ENCODE results near the gene HIF1AN. TPM values are rescaled to one million over a fixed set of nuclear protein-coding genes. Genes with fewer than 3 reads are reported as not detected.

The HIF1AN gene
- total RNA-seq, 2 donors from 2014 or later: 51.8 to 58.8 TPM

- H3K4me3 Mint-ChIP-seq: no peak overlapping the region
- no peak overlapping the region for H3K27ac Mint-ChIP-seq
- Histone ChIP-seq H3K27ac (ENCODE audit: low read depth, low read length) (no peak overlapping the region), H3K9me3 (ENCODE audit: control insufficient read depth, low read length) (no peaks in the 10 kb centered on the region), H3K36me3 (ENCODE audit: control insufficient read depth, insufficient read depth, low read length) (peaks cover 7% of the 10 kb centered on the region), H3K4me1 (ENCODE audit: control insufficient read depth, insufficient read depth, low read length) (no peaks in the 10 kb centered on the region), H3K27me3 (ENCODE audit: control insufficient read depth, insufficient read depth, low read length, poor library complexity, severe bottlenecking) (peaks cover 28% of the 10 kb centered on the region), H3K4me3 (ENCODE audit: low read length) (no peak overlapping the region), H3K9ac (ENCODE audit: extremely low read depth, low read length, poor library complexity, severe bottlenecking) (no peak overlapping the region)
- DNase-seq: peak; percentile 88
- 59 to 60% methylated on average over 32 to 62 of the region's 62 CpGs for WGBS, 2 experiments (ENCODE audit: insufficient coverage in 1 of 2, insufficient read length in 1 of 2)
- peaks cover 14% of the 10 kb centered on the region for H3K4me1 Mint-ChIP-seq
- no peaks in the 10 kb centered on the region for H3K9me3 Mint-ChIP-seq
- TF ChIP-seq, protein P1, sequence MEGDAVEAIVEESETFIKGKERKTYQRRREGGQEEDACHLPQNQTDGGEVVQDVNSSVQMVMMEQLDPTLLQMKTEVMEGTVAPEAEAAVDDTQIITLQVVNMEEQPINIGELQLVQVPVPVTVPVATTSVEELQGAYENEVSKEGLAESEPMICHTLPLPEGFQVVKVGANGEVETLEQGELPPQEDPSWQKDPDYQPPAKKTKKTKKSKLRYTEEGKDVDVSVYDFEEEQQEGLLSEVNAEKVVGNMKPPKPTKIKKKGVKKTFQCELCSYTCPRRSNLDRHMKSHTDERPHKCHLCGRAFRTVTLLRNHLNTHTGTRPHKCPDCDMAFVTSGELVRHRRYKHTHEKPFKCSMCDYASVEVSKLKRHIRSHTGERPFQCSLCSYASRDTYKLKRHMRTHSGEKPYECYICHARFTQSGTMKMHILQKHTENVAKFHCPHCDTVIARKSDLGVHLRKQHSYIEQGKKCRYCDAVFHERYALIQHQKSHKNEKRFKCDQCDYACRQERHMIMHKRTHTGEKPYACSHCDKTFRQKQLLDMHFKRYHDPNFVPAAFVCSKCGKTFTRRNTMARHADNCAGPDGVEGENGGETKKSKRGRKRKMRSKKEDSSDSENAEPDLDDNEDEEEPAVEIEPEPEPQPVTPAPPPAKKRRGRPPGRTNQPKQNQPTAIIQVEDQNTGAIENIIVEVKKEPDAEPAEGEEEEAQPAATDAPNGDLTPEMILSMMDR (conservative IDR thresholded peaks at IDR 0.05): peak; percentile 94
- H3K27me3 Mint-ChIP-seq (ENCODE audit: insufficient read depth): peaks cover 8% of the 10 kb centered on the region
- H3K36me3 Mint-ChIP-seq (ENCODE audit: low read depth): peaks cover 9% of the 10 kb centered on the region
Measured at GRCh38 chr10:100562008-100562672, 26.4 kb downstream of the HIF1AN start.

DNA sequence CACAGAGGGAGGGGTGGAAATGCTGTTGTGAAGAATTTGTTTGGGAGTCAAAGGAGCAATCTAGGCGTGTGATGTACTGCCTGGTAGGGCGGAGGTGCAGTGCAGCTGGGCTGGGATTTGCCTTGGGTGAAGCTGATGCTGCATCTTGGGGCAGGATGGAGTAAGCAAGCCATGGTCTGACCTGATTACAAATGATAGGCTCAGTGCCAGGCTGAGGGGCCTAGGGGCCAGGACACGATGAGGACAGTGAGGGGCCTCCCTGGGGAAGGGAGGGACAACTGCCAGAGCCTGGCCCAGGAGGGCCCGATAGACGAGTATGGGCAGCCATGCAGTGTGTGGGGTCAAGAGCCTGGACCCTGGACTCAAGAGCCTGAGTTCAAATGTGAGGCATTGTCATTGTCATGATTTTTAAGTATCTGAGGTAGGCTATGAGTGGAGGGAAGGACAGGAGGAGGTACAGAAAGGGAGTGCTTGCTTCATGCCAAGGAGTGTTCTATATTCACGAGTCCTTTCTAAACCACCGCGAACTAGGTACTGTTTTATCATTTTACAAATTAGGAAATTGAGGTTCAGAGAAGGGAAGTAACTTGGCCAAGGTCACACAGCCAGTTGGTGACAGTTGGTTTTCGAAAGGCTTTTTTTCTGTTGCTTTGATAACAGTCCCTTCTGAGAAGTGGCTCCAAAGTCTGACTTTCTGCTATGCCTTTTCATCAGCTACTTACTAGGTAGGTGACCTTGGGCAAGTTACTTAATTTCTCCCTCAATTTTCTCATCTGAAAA is 29.7 kb downstream of the HIF1AN start:
- Mint-ChIP-seq H3K27me3 (ENCODE audit: insufficient read depth) (peaks cover 4% of the 10 kb centered on the region), H3K27ac (no peak overlapping the region), H3K36me3 (ENCODE audit: low read depth) (no peaks in the 10 kb centered on the region), H3K9me3 (no peaks in the 10 kb centered on the region), H3K4me1 (peaks cover 14% of the 10 kb centered on the region), H3K4me3 (no peak overlapping the region)
- Histone ChIP-seq H3K9ac (ENCODE audit: extremely low read depth, low read length, poor library complexity, severe bottlenecking) (no peak overlapping the region), H3K9me3 (ENCODE audit: control insufficient read depth, low read length) (no peaks in the 10 kb centered on the region), H3K27ac (ENCODE audit: low read depth, low read length) (no peak overlapping the region), H3K36me3 (ENCODE audit: control insufficient read depth, insufficient read depth, low read length) (no peaks in the 10 kb centered on the region), H3K27me3 (ENCODE audit: control insufficient read depth, insufficient read depth, low read length, poor library complexity, severe bottlenecking) (peaks cover 50% of the 10 kb centered on the region), H3K4me1 (ENCODE audit: control insufficient read depth, insufficient read depth, low read length) (no peaks in the 10 kb centered on the region), H3K4me3 (ENCODE audit: low read length) (no peak overlapping the region)
- TF ChIP-seq, protein P1 (conservative IDR thresholded peaks at IDR 0.05): no peak
- WGBS, 2 experiments (ENCODE audit: insufficient coverage in 1 of 2, insufficient read length in 1 of 2): 90 to 93% methylated on average over 7 to 9 of the region's 9 CpGs
- peak; percentile 44 for DNase-seq

DNA sequence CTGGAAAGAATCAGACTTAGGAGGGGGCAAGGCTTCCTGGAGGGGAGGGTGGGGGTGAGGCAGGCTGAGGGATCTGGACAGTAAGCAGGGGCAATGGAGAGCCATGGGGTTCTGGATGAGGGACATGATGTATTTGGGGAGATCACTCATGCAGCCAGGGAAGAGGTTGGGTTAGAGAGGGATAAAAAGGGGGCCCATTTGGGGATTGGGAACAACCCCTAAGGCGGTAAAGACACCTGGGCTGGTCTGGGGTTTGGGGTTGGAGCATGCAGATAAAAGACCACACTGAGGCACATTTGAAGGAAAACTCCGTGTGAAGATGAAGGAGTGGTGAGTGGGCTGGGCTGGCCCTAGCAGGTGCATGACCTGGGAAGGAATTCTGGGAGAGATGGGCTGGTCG is 30.8 kb downstream of the HIF1AN start:
- peak; percentile 20 for DNase-seq
- Mint-ChIP-seq H3K9me3 (no peaks in the 10 kb centered on the region), H3K27ac (no peak overlapping the region), H3K4me1 (peaks cover 14% of the 10 kb centered on the region), H3K36me3 (ENCODE audit: low read depth) (no peaks in the 10 kb centered on the region), H3K27me3 (ENCODE audit: insufficient read depth) (no peaks in the 10 kb centered on the region), H3K4me3 (no peak overlapping the region)
- no peaks in the 10 kb centered on the region for H3K36me3 ChIP-seq (ENCODE audit: control insufficient read depth, insufficient read depth, low read length)
- peaks cover 50% of the 10 kb centered on the region for H3K27me3 ChIP-seq (ENCODE audit: control insufficient read depth, insufficient read depth, low read length, poor library complexity, severe bottlenecking)
- no peak overlapping the region for H3K4me3 ChIP-seq (ENCODE audit: low read length)
- WGBS, 2 experiments (ENCODE audit: insufficient coverage in 1 of 2, insufficient read length in 1 of 2): 74 to 83% methylated on average over 2 to 3 of the region's 3 CpGs
- no peaks in the 10 kb centered on the region for H3K4me1 ChIP-seq (ENCODE audit: control insufficient read depth, insufficient read depth, low read length)
- no peaks in the 10 kb centered on the region for H3K9me3 ChIP-seq (ENCODE audit: control insufficient read depth, low read length)
- TF ChIP-seq, protein P1 (conservative IDR thresholded peaks at IDR 0.05): no peak
- no peak overlapping the region for H3K27ac ChIP-seq (ENCODE audit: low read depth, low read length)
- H3K9ac ChIP-seq (ENCODE audit: extremely low read depth, low read length, poor library complexity, severe bottlenecking): no peak overlapping the region

All from endodermal cell (in vitro differentiated cells).